ENCODE data around the gene FOXD2.

The FOXD2 gene

DNA sequence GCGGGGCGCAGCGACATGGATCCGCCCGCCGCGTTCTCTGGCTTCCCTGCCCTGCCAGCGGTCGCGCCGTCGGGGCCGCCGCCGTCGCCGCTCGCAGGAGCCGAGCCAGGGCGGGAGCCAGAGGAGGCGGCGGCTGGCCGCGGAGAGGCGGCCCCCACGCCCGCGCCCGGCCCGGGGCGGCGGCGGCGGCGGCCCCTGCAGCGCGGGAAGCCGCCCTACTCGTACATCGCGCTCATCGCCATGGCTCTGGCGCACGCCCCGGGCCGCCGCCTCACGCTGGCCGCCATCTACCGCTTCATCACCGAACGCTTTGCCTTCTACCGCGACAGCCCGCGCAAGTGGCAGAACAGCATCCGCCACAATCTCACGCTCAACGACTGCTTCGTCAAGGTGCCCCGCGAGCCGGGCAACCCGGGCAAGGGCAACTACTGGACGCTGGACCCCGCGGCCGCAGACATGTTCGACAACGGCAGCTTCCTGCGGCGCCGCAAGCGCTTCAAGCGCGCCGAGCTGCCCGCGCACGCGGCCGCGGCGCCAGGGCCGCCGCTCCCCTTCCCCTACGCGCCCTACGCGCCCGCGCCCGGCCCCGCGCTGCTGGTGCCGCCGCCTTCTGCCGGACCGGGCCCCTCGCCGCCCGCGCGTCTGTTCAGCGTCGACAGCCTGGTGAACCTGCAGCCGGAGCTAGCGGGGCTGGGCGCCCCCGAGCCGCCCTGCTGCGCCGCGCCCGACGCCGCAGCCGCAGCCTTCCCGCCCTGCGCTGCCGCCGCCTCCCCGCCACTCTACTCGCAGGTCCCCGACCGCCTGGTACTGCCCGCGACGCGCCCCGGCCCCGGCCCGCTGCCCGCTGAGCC lies 21.3 kb upstream of the FOXD2 start:
- Histone ChIP-seq H3K23ac (ENCODE audit: low read length) (no peak overlapping the region), H3K27me3 (ENCODE audit: insufficient read depth, low read length) (peaks cover 34% of the 10 kb centered on the region), H4K8ac (ENCODE audit: low read depth, low read length) (no peak overlapping the region), H2AK5ac (ENCODE audit: low read length) (no peak overlapping the region), H3K4me2 (ENCODE audit: low read length) (peak overlapping the region; percentile 65), H3K27ac (ENCODE audit: low read depth, low read length) (no peak overlapping the region), H2BK5ac (ENCODE audit: low read depth, low read length, poor library complexity) (no peak overlapping the region), H3K79me1 (ENCODE audit: low read length) (peaks cover 3% of the 10 kb centered on the region), H2BK120ac (ENCODE audit: insufficient read depth, low read length, poor library complexity) (no peak overlapping the region), H3K18ac (ENCODE audit: low read length) (no peak overlapping the region), H3K4ac (ENCODE audit: low read depth, low read length) (no peak overlapping the region), H4K91ac (ENCODE audit: low read depth, low read length) (no peak overlapping the region), H3K14ac (ENCODE audit: low read length) (no peak overlapping the region), H3K36me3 (ENCODE audit: control insufficient read depth in 1 of 2, insufficient read depth in 2 of 2, low read length in 2 of 2) (no peaks in the 10 kb centered on the region), H2AFZ (ENCODE audit: insufficient read depth, low read length, poor library complexity) (peak overlapping the region; percentile 42), H3K4me1 (ENCODE audit: control insufficient read depth in 1 of 2, insufficient read depth in 2 of 2, low read length in 2 of 2) (peaks cover 16 to 24% of the 10 kb centered on the region in 2 experiments), H2BK12ac (ENCODE audit: low read length) (no peak overlapping the region), H3K9me3 (ENCODE audit: insufficient read depth, low read depth, low read length) (peaks cover 3% of the 10 kb centered on the region), H3K4me3 (ENCODE audit: low read depth, low read length) (peak overlapping the region; percentile 56), H3K79me2 (ENCODE audit: control insufficient read depth, insufficient read depth, low read length, poor library complexity) (no peaks in the 10 kb centered on the region), H4K12ac (ENCODE audit: low read depth, low read length) (no peak overlapping the region), H3K9ac (ENCODE audit: low read length) (no peak overlapping the region)
- no peak for DNase-seq
- WGBS (ENCODE audit: extremely low coverage, insufficient coverage, insufficient read length), result no CpG with 5 or more reads among the region's 134 CpGs

DNA sequence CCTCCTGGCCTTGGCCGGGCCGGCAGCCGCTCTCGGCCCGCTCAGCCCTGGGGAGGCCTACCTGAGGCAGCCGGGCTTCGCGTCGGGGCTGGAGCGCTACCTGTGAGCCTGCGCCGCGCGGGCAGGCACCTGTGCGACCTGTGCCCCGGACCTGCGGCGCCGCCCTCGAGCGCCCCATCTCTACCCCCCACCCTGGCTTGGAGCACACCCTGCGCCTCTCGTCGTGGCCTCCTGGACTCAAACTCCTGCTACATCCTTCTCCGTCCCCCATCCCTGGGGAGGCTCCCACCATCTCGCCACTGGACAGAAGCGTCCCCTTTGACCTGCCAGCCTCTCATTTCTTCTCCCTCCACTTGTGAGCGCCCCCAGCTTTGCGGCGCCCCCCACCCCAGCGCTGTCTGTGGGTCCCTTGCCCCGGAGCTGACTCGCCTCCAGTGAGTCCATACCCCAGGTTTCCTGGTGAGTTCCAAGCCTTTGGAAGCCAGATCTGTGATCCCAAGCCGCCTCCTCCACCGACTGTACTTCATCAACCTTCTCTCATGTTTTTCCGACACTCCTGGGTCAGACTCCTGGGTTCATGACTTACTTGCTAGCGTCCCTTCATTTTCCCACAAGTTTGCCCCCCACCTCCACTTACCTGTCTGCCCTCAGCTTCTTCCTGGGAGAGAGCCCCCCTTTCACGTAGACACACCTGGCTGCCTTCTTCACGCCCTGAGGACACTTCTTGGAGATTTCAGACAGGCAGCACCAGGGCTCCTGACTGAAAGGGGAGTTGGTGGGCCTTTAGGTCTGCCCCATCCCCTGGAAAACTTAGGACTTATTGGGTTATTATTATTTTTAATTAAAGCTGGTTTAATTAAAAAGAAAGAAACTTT lies 20.4 kb upstream of the FOXD2 start:
- Histone ChIP-seq H3K4me1 (ENCODE audit: control insufficient read depth in 1 of 2, insufficient read depth in 2 of 2, low read length in 2 of 2) (peaks cover 9 to 15% of the 10 kb centered on the region in 2 experiments), H4K8ac (ENCODE audit: low read depth, low read length) (no peak overlapping the region), H2BK5ac (ENCODE audit: low read depth, low read length, poor library complexity) (no peak overlapping the region), H3K27ac (ENCODE audit: low read depth, low read length) (no peak overlapping the region), H2AFZ (ENCODE audit: insufficient read depth, low read length, poor library complexity) (no peak overlapping the region), H3K79me2 (ENCODE audit: control insufficient read depth, insufficient read depth, low read length, poor library complexity) (no peaks in the 10 kb centered on the region), H3K4me3 (ENCODE audit: low read depth, low read length) (no peak overlapping the region), H3K4me2 (ENCODE audit: low read length) (peak overlapping the region; percentile 65), H3K9me3 (ENCODE audit: insufficient read depth, low read depth, low read length) (peaks cover 3% of the 10 kb centered on the region), H2BK120ac (ENCODE audit: insufficient read depth, low read length, poor library complexity) (no peak overlapping the region), H3K4ac (ENCODE audit: low read depth, low read length) (no peak overlapping the region), H3K14ac (ENCODE audit: low read length) (no peak overlapping the region), H4K12ac (ENCODE audit: low read depth, low read length) (no peak overlapping the region), H3K27me3 (ENCODE audit: insufficient read depth, low read length) (peaks cover 34% of the 10 kb centered on the region), H3K9ac (ENCODE audit: low read length) (no peak overlapping the region), H4K91ac (ENCODE audit: low read depth, low read length) (no peak overlapping the region), H2AK5ac (ENCODE audit: low read length) (no peak overlapping the region), H3K18ac (ENCODE audit: low read length) (no peak overlapping the region), H3K79me1 (ENCODE audit: low read length) (no peaks in the 10 kb centered on the region), H3K36me3 (ENCODE audit: control insufficient read depth in 1 of 2, insufficient read depth in 2 of 2, low read length in 2 of 2) (no peaks in the 10 kb centered on the region), H3K23ac (ENCODE audit: low read length) (no peak overlapping the region), H2BK12ac (ENCODE audit: low read length) (no peak overlapping the region)
- WGBS (ENCODE audit: extremely low coverage, insufficient coverage, insufficient read length), result no CpG with 5 or more reads among the region's 39 CpGs
- no peak for DNase-seq

GRCh38 chr1:47418122-47418521 lies 19.7 kb upstream of the FOXD2 start:
- Histone ChIP-seq H3K4me3 (ENCODE audit: low read depth, low read length) (no peak overlapping the region), H4K8ac (ENCODE audit: low read depth, low read length) (no peak overlapping the region), H3K27ac (ENCODE audit: low read depth, low read length) (no peak overlapping the region), H4K12ac (ENCODE audit: low read depth, low read length) (no peak overlapping the region), H3K27me3 (ENCODE audit: insufficient read depth, low read length) (peaks cover 34% of the 10 kb centered on the region), H3K36me3 (ENCODE audit: control insufficient read depth in 1 of 2, insufficient read depth in 2 of 2, low read length in 2 of 2) (no peaks in the 10 kb centered on the region), H3K4me2 (ENCODE audit: low read length) (no peak overlapping the region), H2AFZ (ENCODE audit: insufficient read depth, low read length, poor library complexity) (no peak overlapping the region), H3K9ac (ENCODE audit: low read length) (no peak overlapping the region), H2AK5ac (ENCODE audit: low read length) (no peak overlapping the region), H3K23ac (ENCODE audit: low read length) (no peak overlapping the region), H2BK5ac (ENCODE audit: low read depth, low read length, poor library complexity) (no peak overlapping the region), H3K79me2 (ENCODE audit: control insufficient read depth, insufficient read depth, low read length, poor library complexity) (no peaks in the 10 kb centered on the region), H2BK12ac (ENCODE audit: low read length) (no peak overlapping the region), H3K9me3 (ENCODE audit: insufficient read depth, low read depth, low read length) (peaks cover 3% of the 10 kb centered on the region), H2BK120ac (ENCODE audit: insufficient read depth, low read length, poor library complexity) (no peak overlapping the region), H3K14ac (ENCODE audit: low read length) (no peak overlapping the region), H3K4me1 (ENCODE audit: control insufficient read depth in 1 of 2, insufficient read depth in 2 of 2, low read length in 2 of 2) (peaks cover 2 to 9% of the 10 kb centered on the region in 2 experiments), H3K18ac (ENCODE audit: low read length) (no peak overlapping the region), H3K79me1 (ENCODE audit: low read length) (no peaks in the 10 kb centered on the region), H4K91ac (ENCODE audit: low read depth, low read length) (no peak overlapping the region), H3K4ac (ENCODE audit: low read depth, low read length) (no peak overlapping the region)
- no peak for DNase-seq
- no CpG with 5 or more reads among the region's 2 CpGs for WGBS (ENCODE audit: extremely low coverage, insufficient coverage, insufficient read length)

DNA sequence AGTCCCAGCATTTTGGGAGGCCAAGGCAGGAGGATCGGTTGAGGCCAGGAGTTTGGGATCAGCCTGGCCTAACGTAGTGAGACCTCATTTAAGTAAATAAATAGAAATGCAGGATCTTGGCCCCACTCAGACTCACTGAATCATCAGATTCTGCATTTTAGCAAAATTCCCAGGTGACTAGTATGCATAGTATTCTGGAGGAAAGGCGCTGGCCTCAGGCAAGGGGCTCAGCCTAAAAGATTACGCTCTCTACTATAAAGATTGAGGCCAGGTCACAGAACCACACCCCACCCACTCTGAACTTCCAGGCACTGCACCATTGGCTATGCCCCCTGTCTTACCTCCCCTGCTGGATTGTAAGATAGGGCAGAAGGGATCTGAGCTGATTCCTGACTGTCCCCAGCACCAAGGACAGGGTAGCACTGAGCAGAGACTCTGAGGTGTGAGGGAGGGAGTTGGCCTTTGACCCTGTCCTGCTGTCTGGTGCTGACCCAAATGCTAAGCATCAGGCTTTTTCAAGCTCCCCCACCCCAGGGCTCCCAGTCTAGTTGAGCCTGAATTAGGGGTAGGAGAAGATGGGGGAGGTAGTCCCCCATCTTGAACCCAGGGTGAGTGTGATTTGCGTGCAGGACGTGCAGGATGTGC lies 19.0 kb upstream of the FOXD2 start:
- peaks cover 2 to 9% of the 10 kb centered on the region in 2 experiments for H3K4me1 ChIP-seq (ENCODE audit: control insufficient read depth in 1 of 2, insufficient read depth in 2 of 2, low read length in 2 of 2)
- H3K79me2 ChIP-seq (ENCODE audit: control insufficient read depth, insufficient read depth, low read length, poor library complexity), result no peaks in the 10 kb centered on the region
- no peak overlapping the region for H3K27ac ChIP-seq (ENCODE audit: low read depth, low read length)
- H3K9ac ChIP-seq (ENCODE audit: low read length), result no peak overlapping the region
- H3K18ac ChIP-seq (ENCODE audit: low read length), result no peak overlapping the region
- no peak overlapping the region for H2BK120ac ChIP-seq (ENCODE audit: insufficient read depth, low read length, poor library complexity)
- no peak overlapping the region for H2AK5ac ChIP-seq (ENCODE audit: low read length)
- no peak overlapping the region for H3K4me2 ChIP-seq (ENCODE audit: low read length)
- no peaks in the 10 kb centered on the region for H3K79me1 ChIP-seq (ENCODE audit: low read length)
- no peak overlapping the region for H4K8ac ChIP-seq (ENCODE audit: low read depth, low read length)
- no peak overlapping the region for H3K23ac ChIP-seq (ENCODE audit: low read length)
- no peaks in the 10 kb centered on the region for H3K36me3 ChIP-seq (ENCODE audit: control insufficient read depth in 1 of 2, insufficient read depth in 2 of 2, low read length in 2 of 2)
- no CpG with 5 or more reads among the region's 6 CpGs for WGBS (ENCODE audit: extremely low coverage, insufficient coverage, insufficient read length)
- H4K12ac ChIP-seq (ENCODE audit: low read depth, low read length), result no peak overlapping the region
- no peak overlapping the region for H2BK5ac ChIP-seq (ENCODE audit: low read depth, low read length, poor library complexity)
- H3K9me3 ChIP-seq (ENCODE audit: insufficient read depth, low read depth, low read length), result peaks cover 3% of the 10 kb centered on the region
- H3K27me3 ChIP-seq (ENCODE audit: insufficient read depth, low read length), result peaks cover 34% of the 10 kb centered on the region
- no peak overlapping the region for H4K91ac ChIP-seq (ENCODE audit: low read depth, low read length)
- H3K4ac ChIP-seq (ENCODE audit: low read depth, low read length), result no peak overlapping the region
- H2AFZ ChIP-seq (ENCODE audit: insufficient read depth, low read length, poor library complexity), result no peak overlapping the region
- no peak overlapping the region for H3K14ac ChIP-seq (ENCODE audit: low read length)
- no peak overlapping the region for H3K4me3 ChIP-seq (ENCODE audit: low read depth, low read length)
- peak; percentile 71 to 76 for DNase-seq
- no peak overlapping the region for H2BK12ac ChIP-seq (ENCODE audit: low read length)

Data from trophoblast cell (in vitro differentiated cells and primary cell).